ENCODE measurements around the gene ADGRG1. TPM values are rescaled to one million over a fixed set of nuclear protein-coding genes. Genes with fewer than 3 reads are reported as not detected.

ADGRG1 gene
- total RNA-seq, 1 donor from 2014 or later: 41.1 TPM

DNA sequence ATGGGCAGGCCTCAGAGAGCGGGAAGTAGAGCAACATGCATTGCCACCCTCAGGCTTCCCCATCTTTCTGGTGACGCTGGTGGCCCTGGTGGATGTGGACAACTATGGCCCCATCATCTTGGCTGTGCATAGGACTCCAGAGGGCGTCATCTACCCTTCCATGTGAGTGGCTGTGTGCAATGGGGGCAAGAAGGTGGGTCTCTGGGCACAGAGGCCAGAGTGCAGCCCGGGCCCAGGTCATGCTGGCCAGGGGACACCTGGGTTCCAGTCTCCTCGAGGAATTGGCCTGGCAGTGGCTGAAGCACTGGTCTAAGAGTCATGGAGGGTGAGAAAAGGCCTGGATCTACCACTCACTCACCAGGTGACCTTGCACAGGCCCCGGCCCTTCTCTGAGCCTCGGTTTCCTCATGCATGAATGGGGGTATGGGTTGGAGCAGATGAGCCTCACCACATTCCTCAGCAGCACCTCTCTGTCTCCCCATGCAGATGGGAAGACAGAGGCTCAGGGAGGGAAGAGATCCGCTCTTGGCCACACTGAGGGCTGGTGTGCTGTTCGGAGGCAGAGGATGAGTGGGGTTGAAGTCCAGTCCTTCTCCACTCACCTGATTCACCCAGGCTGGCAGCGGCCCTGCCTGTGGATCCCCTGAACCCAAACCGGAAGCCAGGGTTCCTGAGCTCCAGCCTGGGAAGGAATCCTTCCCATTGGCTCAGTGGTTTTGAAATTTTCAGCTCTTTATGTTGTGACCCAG is 32.5 kb downstream of the ADGRG1 start:
- H3K27me3 Mint-ChIP-seq: no peaks in the 10 kb centered on the region
- H3K27ac Mint-ChIP-seq: no peak overlapping the region
- no peak overlapping the region for H3K4me3 Mint-ChIP-seq
- H3K36me3 Mint-ChIP-seq: no peaks in the 10 kb centered on the region
- no peak for DNase-seq (ENCODE audit: extremely low spot score, unreplicated experiment)
- H3K4me1 Mint-ChIP-seq (ENCODE audit: unreplicated experiment): no peaks in the 10 kb centered on the region
- TF ChIP-seq, protein P1, sequence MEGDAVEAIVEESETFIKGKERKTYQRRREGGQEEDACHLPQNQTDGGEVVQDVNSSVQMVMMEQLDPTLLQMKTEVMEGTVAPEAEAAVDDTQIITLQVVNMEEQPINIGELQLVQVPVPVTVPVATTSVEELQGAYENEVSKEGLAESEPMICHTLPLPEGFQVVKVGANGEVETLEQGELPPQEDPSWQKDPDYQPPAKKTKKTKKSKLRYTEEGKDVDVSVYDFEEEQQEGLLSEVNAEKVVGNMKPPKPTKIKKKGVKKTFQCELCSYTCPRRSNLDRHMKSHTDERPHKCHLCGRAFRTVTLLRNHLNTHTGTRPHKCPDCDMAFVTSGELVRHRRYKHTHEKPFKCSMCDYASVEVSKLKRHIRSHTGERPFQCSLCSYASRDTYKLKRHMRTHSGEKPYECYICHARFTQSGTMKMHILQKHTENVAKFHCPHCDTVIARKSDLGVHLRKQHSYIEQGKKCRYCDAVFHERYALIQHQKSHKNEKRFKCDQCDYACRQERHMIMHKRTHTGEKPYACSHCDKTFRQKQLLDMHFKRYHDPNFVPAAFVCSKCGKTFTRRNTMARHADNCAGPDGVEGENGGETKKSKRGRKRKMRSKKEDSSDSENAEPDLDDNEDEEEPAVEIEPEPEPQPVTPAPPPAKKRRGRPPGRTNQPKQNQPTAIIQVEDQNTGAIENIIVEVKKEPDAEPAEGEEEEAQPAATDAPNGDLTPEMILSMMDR (conservative IDR thresholded peaks at IDR 0.05): no peak
- H3K9me3 Mint-ChIP-seq: no peaks in the 10 kb centered on the region

DNA sequence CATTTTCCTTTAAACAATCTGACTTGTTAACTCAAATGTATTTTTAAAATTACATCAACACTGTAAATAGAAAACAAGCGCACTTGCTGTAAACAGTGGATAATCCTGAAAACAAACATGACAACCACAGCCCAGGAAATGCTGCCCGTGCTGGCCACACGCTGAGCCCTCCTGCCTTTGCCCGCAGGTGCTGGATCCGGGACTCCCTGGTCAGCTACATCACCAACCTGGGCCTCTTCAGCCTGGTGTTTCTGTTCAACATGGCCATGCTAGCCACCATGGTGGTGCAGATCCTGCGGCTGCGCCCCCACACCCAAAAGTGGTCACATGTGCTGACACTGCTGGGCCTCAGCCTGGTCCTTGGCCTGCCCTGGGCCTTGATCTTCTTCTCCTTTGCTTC is 33.1 kb downstream of the ADGRG1 start:
- no peaks in the 10 kb centered on the region for H3K4me1 Mint-ChIP-seq (ENCODE audit: unreplicated experiment)
- H3K4me3 Mint-ChIP-seq: no peak overlapping the region
- H3K27ac Mint-ChIP-seq: no peak overlapping the region
- TF ChIP-seq, protein P1 (conservative IDR thresholded peaks at IDR 0.05): no peak
- no peaks in the 10 kb centered on the region for H3K36me3 Mint-ChIP-seq
- H3K27me3 Mint-ChIP-seq: no peaks in the 10 kb centered on the region
- DNase-seq (ENCODE audit: extremely low spot score, unreplicated experiment): no peak
- no peaks in the 10 kb centered on the region for H3K9me3 Mint-ChIP-seq

DNA sequence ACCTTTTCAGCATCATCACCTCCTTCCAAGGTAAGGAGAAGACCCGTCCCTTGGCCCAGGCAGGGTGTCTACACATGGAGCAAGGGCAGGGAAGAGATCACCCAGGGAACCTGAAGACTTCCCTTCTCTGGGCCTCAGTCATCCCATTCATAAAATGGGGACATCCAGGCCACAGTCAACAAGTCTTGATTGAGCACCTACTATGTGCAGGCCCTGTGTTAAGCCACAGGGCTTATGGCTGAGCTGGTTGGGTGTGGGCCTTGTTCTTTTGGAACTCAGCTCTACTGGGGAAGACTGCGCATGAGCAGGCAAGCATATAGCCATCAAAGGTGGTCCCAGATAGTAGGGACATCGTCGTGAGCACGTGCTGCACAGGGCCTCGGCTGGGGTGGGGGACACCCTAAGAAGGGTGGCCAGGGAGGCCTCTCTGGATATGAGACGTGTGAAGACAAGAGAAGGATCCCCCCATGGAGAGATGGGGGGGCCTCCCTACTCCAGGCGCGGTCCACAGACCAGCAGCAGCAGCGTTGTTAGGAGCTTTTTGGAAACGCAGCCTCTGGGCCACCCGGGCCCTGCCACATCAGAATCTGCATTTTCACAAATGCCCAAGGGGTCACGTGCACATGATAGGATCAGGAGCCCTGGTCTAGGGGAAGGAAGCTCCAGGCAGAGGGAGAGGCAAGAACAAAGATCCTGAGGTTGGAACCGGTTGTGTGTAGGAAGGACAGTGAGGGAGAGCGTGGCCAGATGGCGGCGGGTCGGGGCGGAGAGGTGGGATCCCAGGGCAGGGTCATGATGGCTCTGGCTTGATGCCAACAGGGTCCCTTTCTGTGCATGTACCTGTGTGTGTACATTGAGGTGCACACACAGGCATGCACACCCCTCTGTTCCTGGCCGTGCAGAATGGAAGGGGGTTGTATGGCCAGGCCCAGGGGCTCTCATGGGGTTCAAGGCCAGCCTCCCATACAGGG is 33.8 kb downstream of the ADGRG1 start:
- Mint-ChIP-seq H3K4me3 (no peak overlapping the region), H3K27ac (no peak overlapping the region), H3K4me1 (ENCODE audit: unreplicated experiment) (no peaks in the 10 kb centered on the region), H3K27me3 (no peaks in the 10 kb centered on the region), H3K36me3 (no peaks in the 10 kb centered on the region), H3K9me3 (no peaks in the 10 kb centered on the region)
- TF ChIP-seq, protein P1 (conservative IDR thresholded peaks at IDR 0.05): no peak
- DNase-seq (ENCODE audit: extremely low spot score, unreplicated experiment): no peak

DNA sequence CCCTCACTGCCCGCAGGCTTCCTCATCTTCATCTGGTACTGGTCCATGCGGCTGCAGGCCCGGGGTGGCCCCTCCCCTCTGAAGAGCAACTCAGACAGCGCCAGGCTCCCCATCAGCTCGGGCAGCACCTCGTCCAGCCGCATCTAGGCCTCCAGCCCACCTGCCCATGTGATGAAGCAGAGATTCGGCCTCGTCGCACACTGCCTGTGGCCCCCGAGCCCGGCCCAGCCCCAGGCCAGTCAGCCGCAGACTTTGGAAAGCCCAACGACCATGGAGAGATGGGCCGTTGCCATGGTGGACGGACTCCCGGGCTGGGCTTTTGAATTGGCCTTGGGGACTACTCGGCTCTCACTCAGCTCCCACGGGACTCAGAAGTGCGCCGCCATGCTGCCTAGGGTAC is 35.0 kb downstream of the ADGRG1 start:
- H3K4me1 Mint-ChIP-seq (ENCODE audit: unreplicated experiment): no peaks in the 10 kb centered on the region
- H3K36me3 Mint-ChIP-seq: no peaks in the 10 kb centered on the region
- no peaks in the 10 kb centered on the region for H3K9me3 Mint-ChIP-seq
- no peak overlapping the region for H3K27ac Mint-ChIP-seq
- no peak for DNase-seq (ENCODE audit: extremely low spot score, unreplicated experiment)
- no peak overlapping the region for H3K4me3 Mint-ChIP-seq
- H3K27me3 Mint-ChIP-seq: no peaks in the 10 kb centered on the region
- TF ChIP-seq, protein P1 (conservative IDR thresholded peaks at IDR 0.05): no peak

DNA sequence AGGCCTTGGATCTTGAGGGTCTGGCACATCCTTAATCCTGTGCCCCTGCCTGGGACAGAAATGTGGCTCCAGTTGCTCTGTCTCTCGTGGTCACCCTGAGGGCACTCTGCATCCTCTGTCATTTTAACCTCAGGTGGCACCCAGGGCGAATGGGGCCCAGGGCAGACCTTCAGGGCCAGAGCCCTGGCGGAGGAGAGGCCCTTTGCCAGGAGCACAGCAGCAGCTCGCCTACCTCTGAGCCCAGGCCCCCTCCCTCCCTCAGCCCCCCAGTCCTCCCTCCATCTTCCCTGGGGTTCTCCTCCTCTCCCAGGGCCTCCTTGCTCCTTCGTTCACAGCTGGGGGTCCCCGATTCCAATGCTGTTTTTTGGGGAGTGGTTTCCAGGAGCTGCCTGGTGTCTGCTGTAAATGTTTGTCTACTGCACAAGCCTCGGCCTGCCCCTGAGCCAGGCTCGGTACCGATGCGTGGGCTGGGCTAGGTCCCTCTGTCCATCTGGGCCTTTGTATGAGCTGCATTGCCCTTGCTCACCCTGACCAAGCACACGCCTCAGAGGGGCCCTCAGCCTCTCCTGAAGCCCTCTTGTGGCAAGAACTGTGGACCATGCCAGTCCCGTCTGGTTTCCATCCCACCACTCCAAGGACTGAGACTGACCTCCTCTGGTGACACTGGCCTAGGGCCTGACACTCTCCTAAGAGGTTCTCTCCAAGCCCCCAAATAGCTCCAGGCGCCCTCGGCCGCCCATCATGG is 35.7 kb downstream of the ADGRG1 start:
- DNase-seq (ENCODE audit: extremely low spot score, unreplicated experiment): no peak
- Mint-ChIP-seq H3K27ac (no peak overlapping the region), H3K4me3 (no peak overlapping the region), H3K9me3 (no peaks in the 10 kb centered on the region), H3K4me1 (ENCODE audit: unreplicated experiment) (no peaks in the 10 kb centered on the region), H3K36me3 (no peaks in the 10 kb centered on the region), H3K27me3 (no peaks in the 10 kb centered on the region)
- TF ChIP-seq, protein P1 (conservative IDR thresholded peaks at IDR 0.05): no peak
